IgD-negative memory B cell (primary cell): ENCODE data around the gene MBD5. TPM values are rescaled to one million over a fixed set of nuclear protein-coding genes. Genes with fewer than 3 reads are reported as not detected.

Experiments
- H3K27ac Mint-ChIP-seq, 3 donors: one replicate each; pipeline ENCODE4 v1.8.0; 2020 to 2022; ENCODE audit warnings: mild to moderate bottlenecking in 3 of 3, mixed read lengths in 3 of 3, moderate library complexity in 1 of 3
- H3K27me3 Mint-ChIP-seq: one replicate; pipeline ENCODE4 v1.8.0; 2021; ENCODE audit warnings: mixed read lengths
- H3K36me3 Mint-ChIP-seq: one replicate; pipeline ENCODE4 v1.8.0; 2020; ENCODE audit warnings: mild to moderate bottlenecking, mixed read lengths
- H3K4me1 Mint-ChIP-seq, 3 donors: one replicate each; pipeline ENCODE4 v1.8.0; 2020 to 2022; ENCODE audit warnings: mixed read lengths in 3 of 3, mild to moderate bottlenecking in 1 of 3
- H3K4me3 Mint-ChIP-seq, 4 donors: one replicate each; pipeline ENCODE4 v1.8.0; 2020 to 2022; ENCODE audit warnings: mild to moderate bottlenecking in 4 of 4, mixed read lengths in 4 of 4, moderate library complexity in 3 of 4
- H3K9me3 Mint-ChIP-seq, 3 donors: one replicate each; pipeline ENCODE4 v1.8.0; 2020 to 2021; ENCODE audit warnings: mixed read lengths in 3 of 3, mild to moderate bottlenecking in 1 of 3
- polyA plus RNA-seq: library from polyadenylated mRNA; unstranded; fragments of 300-500 nt; fragmentation: Illumina TruSeq; gene quantifications from one replicate; pipeline ENCODE4 v1.2.3, GENCODE V29; 2021

The MBD5 gene
- polyA plus RNA-seq, 1 donor from 2014 or later = 6.8 TPM

DNA sequence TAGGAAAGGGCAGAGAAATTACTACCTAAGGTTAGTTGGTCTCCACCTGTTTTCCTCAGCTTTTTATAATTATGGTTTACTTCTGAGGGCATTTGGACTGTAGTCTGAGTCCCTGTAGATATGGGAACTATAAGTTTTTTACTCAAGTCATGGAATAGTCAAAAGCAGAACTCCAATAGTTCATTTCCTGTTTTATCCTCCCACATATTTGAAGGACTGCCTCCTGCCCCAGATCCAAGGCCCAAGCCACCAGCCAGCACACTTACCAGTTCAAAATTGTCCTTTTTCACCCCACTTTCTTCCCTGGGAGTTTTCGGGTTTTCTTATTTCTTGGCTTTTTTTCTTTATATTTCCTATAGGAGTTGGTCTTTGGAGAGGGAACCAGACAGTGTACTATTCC, 164.1 kb downstream of the MBD5 start:
- H3K4me3 Mint-ChIP-seq = no peak overlapping the region

DNA sequence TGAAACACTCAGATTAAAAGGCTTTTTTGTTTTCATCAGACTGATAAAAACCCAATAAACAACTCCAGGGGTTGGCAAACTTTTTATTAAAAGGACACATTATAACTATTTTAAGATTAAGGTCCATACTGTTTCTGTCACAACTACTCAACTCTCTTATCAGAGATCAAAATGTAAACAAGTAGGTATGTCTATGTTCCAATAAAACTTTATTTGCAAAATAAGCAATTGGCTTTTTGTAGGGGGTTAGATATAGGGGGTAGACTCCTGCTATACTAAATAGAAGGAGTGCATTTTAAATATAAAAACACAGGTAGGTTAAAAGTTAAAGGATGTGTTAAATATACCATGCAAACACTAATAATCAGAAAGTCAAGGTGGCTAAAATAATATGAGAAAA, 174.0 kb downstream of the MBD5 start:
- Mint-ChIP-seq H3K36me3 (peaks cover 2% of the 10 kb centered on the region), H3K27ac (no peak overlapping the region), H3K27me3 (no peaks in the 10 kb centered on the region), H3K4me3 (no peak overlapping the region), H3K9me3 (peaks cover 0 to under 1% (median 0%) of the 10 kb centered on the region in 3 donors), H3K4me1 (no peaks in the 10 kb centered on the region)

More for the DNA sequence above, 164.1 kb downstream of the MBD5 start:
- Mint-ChIP-seq H3K9me3 (no peaks in the 10 kb centered on the region), H3K27me3 (no peaks in the 10 kb centered on the region), H3K36me3 (peaks cover 15% of the 10 kb centered on the region), H3K4me1 (no peaks in the 10 kb centered on the region), H3K27ac (no peak overlapping the region)

GRCh38 chr2:148201075-148202004, 180.4 kb downstream of the MBD5 start:
- H3K27ac Mint-ChIP-seq = no peak overlapping the region
- H3K36me3 Mint-ChIP-seq = peaks cover 9% of the 10 kb centered on the region
- H3K4me3 Mint-ChIP-seq = peak overlapping the region in 1 of 4 donors; percentile 79
- no peaks in the 10 kb centered on the region for H3K4me1 Mint-ChIP-seq
- H3K9me3 Mint-ChIP-seq = peaks cover 0 to 4% (median 1%) of the 10 kb centered on the region in 3 donors
- H3K27me3 Mint-ChIP-seq = no peaks in the 10 kb centered on the region

GRCh38 chr2:148202237-148202636, 181.3 kb downstream of the MBD5 start:
- H3K4me3 Mint-ChIP-seq = no peak overlapping the region
- peaks cover 0 to 4% (median 1%) of the 10 kb centered on the region in 3 donors for H3K9me3 Mint-ChIP-seq
- H3K27ac Mint-ChIP-seq = no peak overlapping the region
- H3K4me1 Mint-ChIP-seq = no peaks in the 10 kb centered on the region
- H3K27me3 Mint-ChIP-seq = no peaks in the 10 kb centered on the region
- H3K36me3 Mint-ChIP-seq = peaks cover 9% of the 10 kb centered on the region

DNA sequence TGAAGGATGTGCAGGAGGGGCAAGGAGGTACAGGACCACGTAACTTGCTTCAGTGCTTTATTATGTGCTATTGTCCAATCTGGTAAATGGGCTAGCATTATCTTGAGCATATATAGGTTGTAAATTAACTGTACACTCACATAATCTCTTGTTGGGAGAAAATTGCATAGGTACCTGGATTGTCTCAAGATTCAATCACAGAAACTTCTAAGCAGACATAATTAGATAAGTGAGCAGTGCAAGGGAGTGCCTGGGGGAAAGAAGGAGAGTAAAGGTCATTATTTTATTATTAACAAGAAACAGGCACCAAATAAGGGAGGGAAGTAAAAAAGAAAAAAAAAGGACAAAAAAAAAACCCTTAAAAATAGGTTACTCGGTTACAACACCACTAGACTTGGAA, 186.2 kb downstream of the MBD5 start:
- H3K4me1 Mint-ChIP-seq = peaks cover 0 to 2% (median 0%) of the 10 kb centered on the region in 3 donors
- H3K9me3 Mint-ChIP-seq = peaks cover 0 to 1% (median 0%) of the 10 kb centered on the region in 3 donors
- H3K4me3 Mint-ChIP-seq = no peak overlapping the region
- no peak overlapping the region for H3K27ac Mint-ChIP-seq
- H3K36me3 Mint-ChIP-seq = peaks cover 12% of the 10 kb centered on the region
- H3K27me3 Mint-ChIP-seq = no peaks in the 10 kb centered on the region

GRCh38 chr2:148209603-148210002, 188.7 kb downstream of the MBD5 start:
- no peak overlapping the region for H3K27ac Mint-ChIP-seq
- H3K4me1 Mint-ChIP-seq = peaks cover 0 to 2% (median 0%) of the 10 kb centered on the region in 3 donors
- H3K27me3 Mint-ChIP-seq = no peaks in the 10 kb centered on the region
- peaks cover 8% of the 10 kb centered on the region for H3K36me3 Mint-ChIP-seq
- H3K4me3 Mint-ChIP-seq = no peak overlapping the region
- no peaks in the 10 kb centered on the region for H3K9me3 Mint-ChIP-seq

GRCh38 chr2:148218326-148219075, 197.6 kb downstream of the MBD5 start:
- H3K4me3 Mint-ChIP-seq = no peak overlapping the region
- no peak overlapping the region for H3K27ac Mint-ChIP-seq
- peaks cover 0 to 1% (median 0%) of the 10 kb centered on the region in 3 donors for H3K4me1 Mint-ChIP-seq
- no peaks in the 10 kb centered on the region for H3K27me3 Mint-ChIP-seq
- H3K9me3 Mint-ChIP-seq = peaks cover 6 to 22% (median 12%) of the 10 kb centered on the region in 3 donors
- peaks cover 1% of the 10 kb centered on the region for H3K36me3 Mint-ChIP-seq

DNA sequence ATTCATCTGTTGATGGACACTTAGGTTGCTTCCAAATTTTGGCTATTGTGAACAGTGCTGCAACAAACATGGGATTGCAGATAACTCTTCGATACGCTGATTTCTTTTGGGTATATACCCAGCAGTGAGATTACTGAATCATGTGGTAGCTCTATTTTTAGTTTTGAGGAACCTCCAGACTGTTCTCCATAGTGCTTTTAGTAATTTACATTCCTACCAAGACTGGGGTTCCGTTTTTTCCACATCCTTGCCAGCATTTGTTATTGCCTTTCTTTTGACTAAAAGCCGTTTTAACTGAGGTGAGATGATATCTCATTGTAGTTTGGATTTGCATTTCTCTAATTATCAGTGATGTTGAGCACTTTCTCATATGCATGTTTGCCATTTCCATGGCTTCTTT, 200.3 kb downstream of the MBD5 start:
- Mint-ChIP-seq H3K27ac (no peak overlapping the region), H3K4me1 (peaks cover 0 to 1% (median 0%) of the 10 kb centered on the region in 3 donors), H3K27me3 (no peaks in the 10 kb centered on the region), H3K9me3 (peaks cover 11 to 31% (median 15%) of the 10 kb centered on the region in 3 donors), H3K36me3 (peaks cover 5% of the 10 kb centered on the region), H3K4me3 (no peak overlapping the region)

GRCh38 chr2:148221926-148222325, 201.0 kb downstream of the MBD5 start:
- Mint-ChIP-seq H3K36me3 (peaks cover 5% of the 10 kb centered on the region), H3K4me3 (no peak overlapping the region), H3K27ac (no peak overlapping the region), H3K9me3 (peaks cover 11 to 31% (median 15%) of the 10 kb centered on the region in 3 donors), H3K4me1 (peaks cover 0 to 1% (median 0%) of the 10 kb centered on the region in 3 donors), H3K27me3 (no peaks in the 10 kb centered on the region)

DNA sequence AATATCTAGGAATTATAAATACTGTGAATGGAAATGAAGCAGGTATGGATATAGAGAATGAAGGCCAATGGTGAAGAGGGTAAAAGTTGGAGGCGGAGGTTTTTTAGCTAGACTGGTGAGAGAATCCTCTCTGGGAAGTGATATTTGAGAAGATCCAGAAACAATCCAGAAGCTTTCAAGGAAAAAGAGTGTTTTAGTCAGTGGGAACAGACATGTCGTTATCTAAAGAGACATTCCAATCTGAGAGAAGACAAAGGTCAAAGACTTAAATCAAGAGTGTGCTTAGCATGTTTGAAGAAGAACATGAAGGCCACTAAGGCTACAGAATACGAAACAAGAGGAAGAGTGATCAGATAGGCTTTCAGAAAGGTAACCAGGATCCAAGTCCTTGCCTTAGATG, 211.0 kb downstream of the MBD5 start:
- Mint-ChIP-seq H3K27ac (peak overlapping the region in 1 of 3 donors; percentile 7), H3K36me3 (peaks cover 28% of the 10 kb centered on the region), H3K4me1 (no peaks in the 10 kb centered on the region), H3K27me3 (no peaks in the 10 kb centered on the region), H3K4me3 (no peak overlapping the region), H3K9me3 (peaks cover 4 to 11% (median 11%) of the 10 kb centered on the region in 3 donors)

GRCh38 chr2:148234143-148234542, 213.3 kb downstream of the MBD5 start:
- no peak overlapping the region for H3K4me3 Mint-ChIP-seq
- peaks cover 7 to 15% (median 11%) of the 10 kb centered on the region in 3 donors for H3K9me3 Mint-ChIP-seq
- H3K36me3 Mint-ChIP-seq = peaks cover 36% of the 10 kb centered on the region
- H3K4me1 Mint-ChIP-seq = no peaks in the 10 kb centered on the region
- no peaks in the 10 kb centered on the region for H3K27me3 Mint-ChIP-seq
- H3K27ac Mint-ChIP-seq = no peak overlapping the region

DNA sequence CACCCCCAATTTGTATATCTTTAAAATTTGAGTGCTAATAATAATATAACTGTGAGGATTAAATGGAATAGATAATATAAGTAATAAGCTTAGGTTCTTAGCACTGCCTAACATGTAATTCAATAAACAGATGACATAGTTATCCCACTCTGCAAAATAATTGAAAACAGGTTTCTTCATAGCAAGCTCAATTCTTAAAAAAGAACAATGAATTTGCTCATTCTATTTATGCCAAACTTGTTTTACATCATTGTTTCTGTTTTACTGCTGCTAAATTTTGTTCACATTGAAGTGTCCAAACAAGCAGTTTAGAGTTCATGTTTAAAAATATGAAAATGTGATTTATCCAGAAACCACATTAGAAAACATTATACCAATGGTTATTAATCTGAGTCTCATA, 217.0 kb downstream of the MBD5 start:
- Mint-ChIP-seq H3K36me3 (peaks cover 40% of the 10 kb centered on the region), H3K27me3 (no peaks in the 10 kb centered on the region), H3K4me1 (peaks cover 0 to 3% (median 0%) of the 10 kb centered on the region in 3 donors), H3K9me3 (peaks cover 7 to 17% (median 13%) of the 10 kb centered on the region in 3 donors), H3K27ac (no peak overlapping the region), H3K4me3 (no peak overlapping the region)

GRCh38 chr2:148238561-148238960, 217.7 kb downstream of the MBD5 start:
- peaks cover 0 to 3% (median 0%) of the 10 kb centered on the region in 3 donors for H3K4me1 Mint-ChIP-seq
- no peaks in the 10 kb centered on the region for H3K27me3 Mint-ChIP-seq
- H3K36me3 Mint-ChIP-seq = peaks cover 40% of the 10 kb centered on the region
- H3K4me3 Mint-ChIP-seq = no peak overlapping the region
- H3K9me3 Mint-ChIP-seq = peaks cover 7 to 17% (median 13%) of the 10 kb centered on the region in 3 donors
- H3K27ac Mint-ChIP-seq = no peak overlapping the region

DNA sequence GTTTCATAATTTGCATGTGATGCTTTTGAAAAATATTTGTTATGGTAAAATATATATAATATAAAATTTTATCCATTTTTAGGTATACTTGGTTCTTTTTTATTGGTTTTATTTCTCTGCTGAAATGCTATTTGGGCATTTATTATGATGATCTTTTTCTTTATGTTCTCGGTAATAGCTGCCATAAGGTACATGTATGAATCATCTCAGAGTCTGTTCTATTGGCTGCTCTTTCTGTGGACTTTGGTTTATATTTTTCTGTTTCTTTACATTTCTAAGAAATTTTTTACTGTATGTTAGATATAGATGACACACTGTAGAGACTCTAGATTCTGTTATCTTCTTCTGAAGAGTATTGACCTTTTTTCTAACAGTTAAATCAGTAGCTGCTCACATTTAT, 219.9 kb downstream of the MBD5 start:
- Mint-ChIP-seq H3K4me3 (no peak overlapping the region), H3K4me1 (peaks cover 0 to 3% (median 0%) of the 10 kb centered on the region in 3 donors), H3K27me3 (no peaks in the 10 kb centered on the region), H3K9me3 (peaks cover 7 to 17% (median 13%) of the 10 kb centered on the region in 3 donors), H3K36me3 (peaks cover 41% of the 10 kb centered on the region), H3K27ac (no peak overlapping the region)
